NCI-H510A treated with DMSO at 0.1 percent for 48 hours (cell line): ENCODE data around the gene SPAG6.
"Not testable (repeated sequence)": the region's sequence is repeated elsewhere in the genome, so short reads cannot be mapped to it uniquely, and the experiment has no call there.

Experiments used
- DNase-seq: peaks from one replicate; lab custom pipeline; 2025; lab: John Stamatoyannopoulos, UW

Gene SPAG6

DNA sequence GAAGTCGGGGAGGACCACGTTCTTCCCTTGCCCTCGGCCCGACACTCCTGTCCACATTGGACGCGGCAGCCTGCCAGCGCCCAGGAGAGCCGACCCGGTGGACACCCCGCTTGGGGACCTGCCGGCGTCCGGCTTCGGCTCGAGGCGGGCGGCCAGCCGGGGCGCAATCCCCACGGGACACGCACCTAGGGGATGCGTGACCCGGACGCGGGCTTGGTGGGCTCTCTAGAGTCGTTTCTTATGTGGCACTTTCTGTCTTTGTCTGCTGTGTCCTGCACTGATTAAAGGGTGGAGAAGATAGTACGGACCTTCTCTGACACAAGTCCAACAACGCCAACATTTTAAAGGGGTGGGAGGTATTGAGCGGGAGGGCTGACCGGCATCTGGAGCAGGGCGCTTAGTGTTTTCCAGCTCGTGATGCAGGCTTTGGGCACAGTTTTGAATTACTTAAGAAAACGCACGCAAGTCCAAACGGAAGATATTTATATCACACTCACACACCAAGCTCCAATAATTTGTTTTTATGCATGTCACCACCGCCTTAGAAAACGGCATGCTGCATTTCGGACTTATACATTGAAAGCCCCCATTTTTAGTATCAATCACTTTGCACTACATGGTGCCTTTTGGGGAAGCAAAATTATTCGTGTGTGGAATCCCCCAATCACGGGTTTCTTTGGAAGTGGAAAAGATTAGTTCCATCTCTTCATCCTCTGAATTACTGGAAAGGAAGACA, 3.9 kb upstream of the SPAG6 start:
- no peak for DNase-seq

DNA sequence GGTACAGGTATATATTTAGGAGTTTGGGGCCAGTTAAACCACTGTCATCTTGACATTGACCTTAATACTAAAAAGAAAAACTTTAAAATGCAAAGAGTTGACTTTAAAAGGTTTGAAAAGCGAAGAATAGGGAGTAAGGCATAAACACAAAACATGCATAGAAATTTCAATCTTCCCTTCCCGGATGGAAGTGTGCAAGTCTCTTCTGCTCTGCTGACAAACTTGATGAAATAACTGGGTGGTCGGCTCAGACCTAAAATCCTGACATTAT, 3.4 kb upstream of the SPAG6 start:
- DNase-seq = no peak

DNA sequence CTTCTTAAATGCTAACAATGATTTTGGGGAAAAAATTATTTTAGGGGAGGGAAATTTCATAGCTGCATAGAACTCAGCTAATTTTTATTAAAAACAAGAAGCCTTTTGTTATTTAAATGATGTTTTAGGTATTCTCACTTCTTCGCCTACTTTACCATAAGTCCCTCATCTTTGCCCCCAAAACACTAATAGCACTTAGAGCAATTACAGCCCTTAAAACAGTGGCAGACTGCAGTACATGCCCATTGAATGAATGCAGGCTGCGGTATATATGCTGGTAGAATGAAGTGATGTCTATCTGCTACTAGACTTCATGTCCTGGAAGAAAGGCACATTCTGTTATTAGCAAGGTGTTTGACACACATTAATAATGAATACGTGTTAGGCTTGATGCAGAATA, 2.9 kb upstream of the SPAG6 start:
- DNase-seq = no peak

DNA sequence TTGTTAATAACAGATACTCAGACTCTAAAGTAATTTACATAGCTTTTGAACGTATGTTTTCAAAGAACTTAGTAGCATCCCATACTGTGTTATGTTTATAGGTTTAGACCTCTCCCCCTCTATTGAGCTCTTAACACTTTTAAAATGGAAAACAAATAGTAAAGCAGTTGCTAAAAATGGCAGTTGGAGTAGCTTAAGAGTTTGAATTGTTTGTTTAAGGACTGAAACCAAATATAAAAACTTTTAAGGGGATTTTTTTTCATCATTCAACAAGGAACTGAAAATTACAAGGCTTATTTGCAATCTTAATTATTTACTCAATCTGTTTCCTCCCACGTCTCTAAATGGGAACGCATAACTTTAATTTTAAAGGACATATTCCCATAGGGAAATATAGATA, 1.6 kb upstream of the SPAG6 start:
- no peak for DNase-seq

DNA sequence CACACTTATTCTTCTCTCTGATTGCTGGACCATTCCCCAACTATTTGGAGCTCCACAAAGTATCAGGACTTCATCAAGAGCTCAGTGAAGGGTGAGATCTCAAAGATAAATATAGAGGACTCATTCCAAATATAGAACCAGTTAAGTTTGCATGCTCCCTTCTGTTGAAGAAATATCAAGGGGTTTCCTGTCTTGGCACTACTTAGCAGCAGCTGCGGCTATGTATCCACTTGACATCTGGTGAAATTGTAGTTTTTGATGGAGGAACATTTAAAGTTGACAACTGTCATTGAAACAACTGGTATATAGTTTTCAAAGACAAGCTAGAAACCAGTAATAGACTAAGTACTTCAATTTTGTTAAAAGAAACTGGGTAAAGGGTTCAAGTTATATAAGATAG, 1.0 kb upstream of the SPAG6 start:
- DNase-seq = no peak

DNA sequence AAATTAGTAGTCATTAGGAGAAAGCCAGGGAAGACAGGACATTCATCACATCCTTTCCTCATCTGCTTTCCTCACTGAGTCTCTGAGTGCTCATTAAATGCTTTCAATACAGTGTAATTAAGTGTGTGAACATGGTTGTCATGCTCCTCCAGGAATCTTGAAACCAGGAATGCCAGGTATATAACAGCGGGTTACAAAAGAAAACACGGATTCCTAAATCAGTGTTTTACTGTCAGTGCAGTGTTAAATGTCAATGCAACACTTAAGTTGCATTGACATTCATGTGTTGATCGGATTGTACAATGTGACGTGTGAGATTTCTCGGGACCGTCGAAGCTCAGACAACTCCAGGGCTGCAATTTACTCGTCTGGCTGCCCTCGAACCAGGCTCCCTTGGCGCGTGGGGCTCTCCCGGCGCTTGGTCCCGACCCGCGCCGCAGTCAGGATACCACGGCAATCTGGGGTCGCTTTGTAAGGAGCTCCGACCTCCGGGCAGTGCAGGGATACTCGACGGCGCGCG, 455 bp upstream of the SPAG6 start:
- no peak for DNase-seq

DNA sequence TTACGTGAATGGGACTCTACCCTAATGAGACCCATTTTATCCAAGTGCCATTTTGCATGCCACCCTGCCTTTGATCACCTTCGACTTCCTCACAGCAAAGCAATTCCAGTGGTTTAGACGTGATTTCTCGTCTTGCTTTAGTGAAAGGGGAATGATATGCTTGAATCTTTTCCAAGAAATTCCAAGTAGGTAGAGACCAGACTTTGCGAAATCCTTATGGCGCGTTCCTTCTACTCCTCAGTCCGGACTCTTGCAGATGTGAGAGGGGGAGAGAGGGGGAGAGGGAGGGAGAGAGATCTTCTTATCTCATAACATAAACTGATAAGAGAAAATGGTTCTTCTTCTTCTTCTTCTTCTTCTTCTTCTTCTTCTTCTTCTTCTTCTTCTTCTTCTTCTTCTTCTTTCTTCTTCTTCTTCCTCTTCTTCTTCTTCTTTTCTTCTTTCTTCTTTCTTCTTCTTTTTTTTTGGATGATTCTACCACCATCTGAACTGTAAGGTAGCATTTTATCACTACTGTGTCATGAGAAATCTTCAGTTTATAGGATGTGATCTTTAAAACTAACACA, 883 bp downstream of the SPAG6 start:
- no peak for DNase-seq

DNA sequence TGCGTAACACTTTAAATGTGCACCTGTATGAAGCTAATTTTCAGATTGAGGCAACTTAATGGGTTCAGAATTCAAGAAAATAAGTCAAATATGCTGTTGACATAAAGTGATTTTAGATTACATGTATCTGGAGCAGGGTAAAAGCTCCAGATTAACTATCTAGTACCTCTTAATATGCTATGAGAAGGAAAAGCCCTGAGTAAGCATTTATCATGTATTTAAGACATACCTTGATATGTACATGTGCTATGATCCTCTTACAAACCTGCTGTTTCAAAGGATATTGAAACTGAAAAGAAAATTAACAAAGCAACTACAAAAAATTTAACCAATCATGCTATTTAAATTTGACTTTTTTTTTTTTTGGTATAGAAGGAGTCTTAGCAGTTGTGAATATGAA, 4.5 kb downstream of the SPAG6 start:
- DNase-seq = no peak

DNA sequence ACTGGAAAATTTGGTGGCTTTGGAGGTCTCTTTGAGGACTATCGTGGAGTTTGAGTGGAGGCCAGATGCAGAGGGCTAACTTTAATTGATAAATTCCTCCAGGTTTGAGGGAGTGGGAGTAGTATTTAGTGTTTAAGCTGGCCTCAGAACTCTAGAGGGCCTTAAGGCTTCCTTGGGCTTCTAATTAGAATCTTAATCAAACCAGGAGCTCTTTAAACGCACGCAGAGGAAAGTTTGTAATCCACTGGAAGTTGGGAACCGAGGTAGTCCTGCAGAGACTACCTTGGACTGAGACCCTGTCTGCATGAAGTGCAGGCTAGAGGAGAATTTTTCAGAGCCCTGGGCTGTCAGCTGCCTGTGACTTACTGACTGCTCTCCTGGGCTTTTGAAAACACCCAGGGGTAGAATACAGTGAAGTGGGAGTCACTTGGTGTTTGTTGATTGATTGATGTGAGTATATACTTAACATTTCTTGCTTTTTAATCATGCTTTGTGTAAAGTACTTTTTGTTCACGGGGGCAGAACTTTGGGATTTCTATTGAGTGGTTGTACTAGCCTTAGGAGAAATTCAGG, 5.9 kb downstream of the SPAG6 start:
- DNase-seq = no peak

DNA sequence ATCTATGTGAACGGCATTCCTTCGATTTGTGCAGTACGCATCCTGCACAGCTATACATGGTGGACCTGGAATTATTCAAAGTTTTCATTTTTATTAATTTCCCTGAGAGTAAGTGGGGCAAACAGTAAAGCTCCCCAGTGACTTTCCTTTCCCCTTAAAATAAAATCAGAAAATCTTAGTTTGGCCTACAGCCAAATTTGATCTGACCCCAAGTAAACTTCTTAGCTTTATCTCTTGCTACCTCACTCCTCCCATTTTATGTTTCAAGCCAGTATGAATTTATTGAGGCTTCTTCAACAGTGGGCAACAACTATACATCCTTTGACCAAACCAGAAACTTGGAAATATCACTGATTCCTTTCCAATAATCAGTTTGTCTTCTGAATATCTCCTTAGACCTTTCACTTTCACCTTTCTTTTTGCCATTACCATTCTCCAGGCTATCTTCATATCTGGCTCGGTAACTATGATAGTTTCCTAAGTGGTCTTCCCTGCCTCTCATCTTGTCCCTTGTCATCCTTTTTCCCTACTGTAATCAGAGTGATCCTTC, 11.1 kb downstream of the SPAG6 start:
- no peak for DNase-seq

DNA sequence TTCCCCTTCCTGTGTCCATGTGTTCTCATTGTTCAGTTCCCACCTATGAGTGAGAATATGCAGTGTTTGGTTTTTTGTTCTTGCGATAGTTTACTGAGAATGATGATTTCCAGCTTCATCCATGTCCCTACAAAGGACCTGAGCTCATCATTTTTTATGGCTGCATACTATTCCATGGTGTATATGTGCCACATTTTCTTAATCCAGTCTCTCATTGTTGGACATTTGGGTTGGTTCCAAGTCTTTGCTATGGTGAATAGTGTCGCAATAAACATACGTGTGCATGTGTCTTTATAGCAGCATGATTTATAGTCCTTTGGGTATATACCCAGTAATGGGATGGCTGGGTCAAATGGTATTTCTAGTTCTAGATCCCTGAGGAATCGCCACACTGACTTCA, 12.5 kb downstream of the SPAG6 start:
- not testable (repeated sequence) for DNase-seq

DNA sequence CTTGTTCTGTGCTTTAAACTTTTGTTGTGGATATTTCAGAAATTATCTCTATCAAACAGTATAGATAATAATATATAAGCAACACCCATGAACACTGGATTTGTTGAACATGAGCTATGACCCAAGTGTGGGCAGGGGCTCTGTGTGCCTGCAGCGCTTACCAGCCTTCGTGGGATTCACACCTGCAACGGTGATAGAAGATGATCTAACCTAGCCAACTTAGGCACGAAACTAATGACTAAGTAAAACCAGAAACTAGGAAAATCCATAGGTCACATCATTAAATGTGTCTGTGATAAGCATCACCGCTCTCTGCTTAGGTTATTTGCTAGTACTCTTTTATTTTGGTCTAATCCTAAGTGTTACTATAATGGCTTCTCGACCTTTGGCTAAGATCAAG, 18.0 kb downstream of the SPAG6 start:
- DNase-seq = no peak

DNA sequence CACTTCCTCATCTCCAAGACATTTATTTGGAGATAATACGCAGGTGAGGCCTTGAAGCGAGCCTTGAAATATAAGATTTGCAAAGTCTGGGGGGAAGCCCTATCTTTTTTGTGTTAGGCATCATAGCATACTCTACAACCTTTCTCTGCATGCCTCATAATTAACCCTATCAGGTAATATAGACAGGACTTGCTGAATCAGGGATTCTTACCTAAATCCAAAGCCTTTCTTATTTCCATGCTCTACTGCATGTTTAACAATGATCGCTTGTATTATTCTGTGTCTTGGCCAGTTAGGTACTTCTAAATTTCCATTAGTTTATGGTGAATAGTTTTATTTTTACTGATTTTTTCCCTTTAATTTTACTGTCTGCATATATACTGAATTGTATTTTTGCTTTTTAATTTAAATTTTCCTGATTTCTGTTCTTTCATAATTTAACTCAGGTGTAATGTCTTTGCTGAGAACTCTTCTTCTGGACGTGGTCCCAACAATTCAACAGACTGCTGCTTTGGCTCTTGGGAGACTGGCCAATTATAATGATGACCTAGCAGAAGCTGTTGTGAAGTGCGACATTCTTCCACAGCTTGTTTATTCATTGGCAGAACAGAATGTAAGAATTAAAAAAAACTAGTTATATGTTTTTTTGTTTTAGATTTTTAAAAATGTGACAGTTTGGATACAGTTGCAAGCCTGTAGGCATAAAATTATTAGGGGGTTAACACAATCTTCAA, 19.3 kb downstream of the SPAG6 start:
- no peak for DNase-seq

DNA sequence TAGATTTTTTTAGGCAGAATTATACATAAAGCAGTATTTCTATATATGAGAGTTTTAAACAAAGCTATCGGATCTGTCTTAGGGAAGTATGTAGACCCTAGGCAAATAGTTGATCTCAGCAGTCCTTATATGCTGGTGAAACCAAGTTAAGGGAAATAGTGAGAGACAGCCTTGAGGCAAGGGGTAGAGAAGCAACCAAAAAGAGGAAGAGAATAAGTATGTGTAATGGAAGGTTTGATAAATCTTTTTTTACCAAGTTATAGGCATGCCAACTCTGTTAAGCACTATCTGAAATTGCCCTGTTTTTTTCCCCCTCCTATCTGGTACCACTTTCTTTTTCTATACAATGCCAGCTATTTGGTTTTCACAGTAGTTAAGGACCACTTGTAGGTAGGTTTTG, 19.9 kb downstream of the SPAG6 start:
- no peak for DNase-seq

DNA sequence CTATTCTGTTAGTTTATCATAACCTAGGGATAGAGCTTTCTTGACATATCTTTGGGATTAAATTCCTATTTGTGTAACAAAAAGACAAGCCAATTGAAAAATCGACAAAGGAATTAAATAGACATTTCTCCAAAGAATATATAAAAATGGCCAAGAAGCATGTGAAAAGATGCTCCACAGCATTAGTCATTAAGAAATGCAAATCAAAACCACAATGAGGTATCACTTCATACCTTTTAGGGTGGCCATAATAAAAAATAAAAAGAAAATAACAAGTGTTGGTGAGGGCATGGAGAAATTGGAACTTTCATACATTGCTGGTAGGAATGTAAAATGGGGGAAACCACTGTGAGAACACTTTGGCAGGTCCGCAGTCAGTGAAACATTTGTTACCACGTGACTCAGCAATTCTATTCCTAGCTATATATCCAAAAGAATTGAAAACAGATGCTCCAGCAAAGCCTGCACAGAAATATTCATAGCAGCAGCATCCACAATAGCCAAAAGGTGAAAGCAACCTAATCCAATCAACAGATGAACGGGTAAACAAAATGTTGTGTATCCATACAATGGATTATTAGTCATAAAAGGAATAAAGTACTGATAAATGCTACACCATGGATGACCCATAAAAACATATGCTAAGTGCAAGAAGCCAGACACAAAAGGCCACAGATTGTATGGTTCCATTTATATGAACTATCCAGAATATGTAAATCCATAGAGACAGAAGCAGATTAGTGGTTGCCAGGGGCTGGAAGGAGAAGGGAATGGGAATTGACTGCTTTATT, 20.5 kb downstream of the SPAG6 start:
- no peak for DNase-seq

DNA sequence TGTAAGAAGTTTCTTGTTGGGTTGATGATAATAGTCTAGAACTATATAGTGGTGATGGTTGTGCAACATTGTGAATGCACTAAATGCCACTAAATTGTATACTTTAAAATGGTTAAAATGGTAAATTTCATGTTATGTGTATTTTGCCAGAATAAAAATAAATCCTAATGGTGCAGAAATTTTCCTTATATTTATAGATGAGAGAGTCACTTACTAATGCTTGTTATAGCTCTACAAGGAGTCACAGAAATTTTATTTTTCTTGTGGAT, 21.1 kb downstream of the SPAG6 start:
- DNase-seq = no peak

DNA sequence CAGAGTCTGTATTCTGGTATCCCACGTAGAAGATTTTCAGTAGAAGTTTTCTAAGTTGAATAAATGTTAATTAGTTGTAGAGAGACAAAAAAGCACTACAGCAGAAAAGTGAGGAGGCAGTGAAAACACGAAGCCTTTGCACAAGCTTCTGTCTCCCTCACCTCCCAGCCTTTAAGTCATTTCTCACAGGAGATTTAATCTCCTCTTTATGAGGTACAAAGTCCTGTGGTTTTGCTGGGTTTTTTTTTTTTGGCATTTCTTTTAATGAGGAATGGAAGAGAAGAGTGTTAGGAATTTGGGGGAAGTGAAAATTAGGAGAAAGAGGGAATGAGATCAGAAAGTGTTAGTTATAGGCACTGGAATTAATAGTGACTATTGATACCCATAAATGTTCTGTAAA, 21.5 kb downstream of the SPAG6 start:
- DNase-seq = no peak

DNA sequence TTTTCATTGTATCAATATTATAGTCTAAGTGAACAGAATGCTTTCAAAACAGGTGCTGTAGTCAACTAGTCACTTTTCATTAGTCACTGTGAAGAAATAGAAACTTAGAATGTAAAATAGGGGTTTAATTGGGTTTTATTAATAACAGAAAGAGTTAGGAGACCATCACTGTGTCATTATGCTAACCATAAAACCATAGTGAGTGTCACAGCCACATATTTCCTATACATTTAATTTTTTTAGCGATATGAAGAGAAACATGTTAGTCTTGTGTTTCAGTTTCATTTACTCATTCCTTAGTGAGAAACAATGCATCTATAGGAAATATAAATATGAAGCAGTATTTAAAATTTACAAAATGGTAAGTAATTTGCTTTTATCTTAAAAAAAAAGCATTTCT, 22.2 kb downstream of the SPAG6 start:
- DNase-seq = no peak

DNA sequence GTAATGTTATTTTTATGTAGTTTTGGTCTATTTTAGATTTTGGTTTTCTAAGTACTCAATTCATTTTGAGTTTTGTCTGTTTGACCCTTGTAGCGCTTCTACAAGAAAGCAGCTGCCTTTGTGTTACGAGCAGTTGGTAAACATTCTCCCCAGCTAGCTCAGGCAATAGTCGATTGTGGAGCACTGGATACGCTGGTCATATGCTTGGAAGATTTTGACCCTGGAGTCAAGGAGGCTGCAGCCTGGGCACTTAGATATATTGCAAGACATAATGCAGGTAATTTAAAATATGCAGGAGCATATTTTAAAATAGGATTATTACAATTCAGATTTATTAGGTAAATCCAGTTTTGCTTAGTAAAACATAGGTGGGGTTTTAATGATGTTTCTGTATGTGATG, 23.1 kb downstream of the SPAG6 start:
- DNase-seq = no peak

DNA sequence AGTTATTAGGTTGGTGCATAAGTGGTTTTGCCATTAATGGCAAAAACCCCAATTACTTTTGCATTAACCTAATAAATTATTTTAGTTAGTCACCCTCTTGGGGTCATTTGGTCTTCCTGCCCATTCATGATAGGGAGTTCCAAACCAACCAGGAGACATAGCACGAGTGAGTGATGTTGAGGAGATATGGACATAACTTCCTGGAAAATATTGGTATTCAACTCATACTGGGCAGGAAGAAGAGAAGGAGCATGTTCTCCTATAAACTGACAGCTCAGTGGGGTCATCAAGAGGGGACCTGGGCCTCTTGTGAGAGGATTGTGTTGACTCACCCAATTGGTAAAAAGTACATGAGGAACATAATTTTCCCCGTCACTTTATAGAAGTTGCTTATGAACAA, 23.7 kb downstream of the SPAG6 start:
- no peak for DNase-seq

DNA sequence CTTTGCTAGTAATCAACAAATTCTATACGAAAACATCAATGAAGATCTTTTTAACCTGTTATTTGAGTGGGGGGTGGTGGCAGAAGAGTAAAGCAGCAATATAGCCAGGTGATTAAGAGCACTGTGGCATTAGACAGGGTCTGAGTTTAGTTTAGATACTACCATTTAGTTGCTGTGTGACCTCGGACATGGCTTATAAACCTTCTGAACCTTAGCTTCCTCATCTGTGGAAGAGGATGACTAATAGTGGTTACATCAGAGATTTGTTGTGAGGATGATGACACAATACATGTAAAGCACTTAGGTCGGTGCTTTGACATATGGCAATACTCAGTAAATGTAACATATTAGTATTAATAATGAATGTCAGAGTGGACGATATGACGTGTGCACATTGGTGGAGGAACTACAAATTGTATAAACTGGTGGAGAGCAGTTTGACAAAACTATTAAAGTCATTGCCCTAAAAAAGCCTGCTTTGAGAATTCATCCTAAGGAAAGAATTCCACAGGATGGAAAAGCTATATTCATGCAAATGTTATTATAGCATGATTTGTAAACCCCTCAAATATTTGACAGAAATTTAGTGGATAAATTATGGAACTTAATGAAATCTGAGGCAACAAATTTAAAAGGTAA, 24.3 kb downstream of the SPAG6 start:
- no peak for DNase-seq

DNA sequence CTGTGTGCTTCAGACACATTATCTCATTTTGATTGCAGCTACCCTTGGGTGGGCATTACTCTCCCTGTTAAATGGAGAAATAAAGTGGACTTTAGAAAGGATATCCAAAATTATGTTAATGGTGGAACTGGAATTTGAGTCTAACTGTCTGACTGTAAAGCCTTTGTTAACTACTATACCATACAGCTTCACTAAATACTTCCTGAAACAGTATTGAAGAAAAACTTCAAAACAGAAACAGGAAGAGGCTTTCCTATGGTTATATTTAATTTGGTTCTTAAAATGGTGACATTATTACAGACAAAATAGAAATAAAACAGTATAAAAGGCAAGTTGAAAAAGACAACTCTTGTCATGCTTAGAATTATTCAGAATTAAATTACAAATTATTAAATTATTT, 25.0 kb downstream of the SPAG6 start:
- DNase-seq = no peak
